ENCODE measurements around the gene ROR2.
"Not testable (repeated sequence)": the region's sequence is repeated elsewhere in the genome, so short reads cannot be mapped to it uniquely, and the experiment has no call there.

Gene ROR2

DNA sequence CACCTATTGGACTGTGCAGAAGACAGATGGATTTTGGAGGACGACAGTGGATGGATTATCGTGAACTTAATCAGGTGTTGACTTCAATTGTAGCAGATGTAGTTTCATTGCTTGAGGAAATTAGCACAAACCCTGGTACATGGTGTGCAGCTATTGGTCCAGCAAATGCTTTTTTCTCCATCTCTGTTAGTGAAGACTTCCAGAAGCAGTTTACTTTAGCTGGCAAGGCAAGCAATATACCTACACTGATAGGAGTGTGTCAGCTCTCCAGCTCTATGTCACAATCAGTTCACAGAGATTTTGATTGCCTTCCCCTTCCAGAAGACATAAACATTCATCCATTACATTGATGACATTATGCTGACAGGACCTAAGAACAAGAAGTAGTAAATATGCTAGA is 35.7 kb upstream of the ROR2 start:
- TF ChIP-seq, protein P1, sequence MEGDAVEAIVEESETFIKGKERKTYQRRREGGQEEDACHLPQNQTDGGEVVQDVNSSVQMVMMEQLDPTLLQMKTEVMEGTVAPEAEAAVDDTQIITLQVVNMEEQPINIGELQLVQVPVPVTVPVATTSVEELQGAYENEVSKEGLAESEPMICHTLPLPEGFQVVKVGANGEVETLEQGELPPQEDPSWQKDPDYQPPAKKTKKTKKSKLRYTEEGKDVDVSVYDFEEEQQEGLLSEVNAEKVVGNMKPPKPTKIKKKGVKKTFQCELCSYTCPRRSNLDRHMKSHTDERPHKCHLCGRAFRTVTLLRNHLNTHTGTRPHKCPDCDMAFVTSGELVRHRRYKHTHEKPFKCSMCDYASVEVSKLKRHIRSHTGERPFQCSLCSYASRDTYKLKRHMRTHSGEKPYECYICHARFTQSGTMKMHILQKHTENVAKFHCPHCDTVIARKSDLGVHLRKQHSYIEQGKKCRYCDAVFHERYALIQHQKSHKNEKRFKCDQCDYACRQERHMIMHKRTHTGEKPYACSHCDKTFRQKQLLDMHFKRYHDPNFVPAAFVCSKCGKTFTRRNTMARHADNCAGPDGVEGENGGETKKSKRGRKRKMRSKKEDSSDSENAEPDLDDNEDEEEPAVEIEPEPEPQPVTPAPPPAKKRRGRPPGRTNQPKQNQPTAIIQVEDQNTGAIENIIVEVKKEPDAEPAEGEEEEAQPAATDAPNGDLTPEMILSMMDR (IDR thresholded peaks at IDR 0.05; ENCODE audit: low read depth, low read length, missing control alignments): no peak
- no peak for DNase-seq (ENCODE audit: low read depth)

DNA sequence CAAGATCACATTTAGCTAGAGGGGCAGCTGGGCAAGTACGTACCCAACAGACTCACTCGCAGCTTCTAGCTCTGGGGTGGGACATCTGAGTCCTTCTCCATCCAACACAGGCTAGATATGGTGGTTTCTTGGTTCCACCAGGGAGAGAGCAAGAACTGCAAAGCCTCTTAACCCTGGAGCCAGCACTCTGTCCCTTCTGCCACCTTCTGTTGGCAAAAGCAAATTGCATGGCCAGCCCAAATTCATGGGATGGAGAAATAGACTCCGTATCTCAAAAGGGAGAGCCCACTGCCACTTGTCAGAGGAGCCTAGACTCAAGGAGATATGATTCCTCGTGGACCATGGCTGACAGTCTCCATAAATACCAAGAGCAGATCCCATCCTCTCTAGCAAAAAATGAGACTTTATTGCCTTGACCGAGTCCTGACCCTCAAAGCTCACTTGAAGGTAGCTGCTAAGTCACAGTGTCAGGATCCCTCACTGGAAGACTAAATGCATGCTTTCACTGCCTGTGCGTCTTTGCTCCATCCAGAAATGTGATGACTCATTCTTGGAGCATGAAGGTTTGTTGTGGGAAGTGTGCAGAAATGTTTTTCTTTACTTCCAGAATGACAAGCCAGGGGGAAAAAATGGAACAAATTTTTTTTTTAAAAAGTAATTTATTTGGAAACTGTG is 28.8 kb upstream of the ROR2 start:
- H3K4me3 ChIP-seq (ENCODE audit: low read depth, low read length): no peak overlapping the region
- TF ChIP-seq, protein P1 (IDR thresholded peaks at IDR 0.05; ENCODE audit: low read depth, low read length, missing control alignments): peak; percentile 46
- DNase-seq (ENCODE audit: low read depth): no peak

More for the DNA sequence above, 35.7 kb upstream of the ROR2 start:
- H3K4me3 ChIP-seq (ENCODE audit: low read depth, low read length): no peak overlapping the region

DNA sequence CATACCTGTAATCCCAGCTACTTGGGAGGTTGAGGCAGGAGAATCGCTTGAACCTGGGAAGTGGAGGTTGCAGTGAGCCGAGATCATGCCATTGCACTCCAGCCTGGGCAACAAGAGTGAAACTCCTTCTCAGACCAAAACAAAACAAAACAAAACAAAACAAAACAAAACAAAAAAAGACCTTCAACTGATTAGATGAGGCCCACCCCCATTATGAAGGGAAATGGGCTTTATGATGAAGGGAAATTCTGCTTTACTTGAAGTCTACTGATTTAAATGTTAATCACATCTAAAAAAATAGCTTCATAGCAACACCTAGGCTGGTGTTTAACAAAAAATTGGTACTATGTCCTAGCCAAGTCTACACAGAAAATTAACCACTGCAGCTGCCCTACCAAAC is 25.2 kb upstream of the ROR2 start:
- not testable (repeated sequence) for DNase-seq (ENCODE audit: low read depth); H3K4me3 ChIP-seq (ENCODE audit: low read depth, low read length)

DNA sequence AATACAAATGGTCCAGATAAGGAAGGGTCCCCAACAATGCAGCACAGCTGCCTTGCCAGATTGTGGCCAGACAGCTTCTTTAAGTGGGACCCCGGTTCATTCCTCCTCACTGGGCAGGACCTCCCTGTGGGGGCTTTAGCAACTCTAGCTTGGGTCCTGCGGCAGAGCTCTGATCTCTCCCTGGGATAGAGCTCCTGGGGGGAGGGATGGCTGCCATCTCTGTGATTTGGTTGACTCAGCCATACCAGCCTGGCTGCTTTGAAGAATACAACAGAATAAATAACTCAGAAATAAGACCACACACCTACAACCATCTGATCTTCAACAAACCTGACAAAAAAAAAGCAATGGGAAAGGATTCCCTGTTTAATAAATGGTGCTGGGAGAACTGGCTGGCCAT is 22.7 kb upstream of the ROR2 start:
- no peak overlapping the region for H3K4me3 ChIP-seq (ENCODE audit: low read depth, low read length)
- DNase-seq (ENCODE audit: low read depth): no peak

DNA sequence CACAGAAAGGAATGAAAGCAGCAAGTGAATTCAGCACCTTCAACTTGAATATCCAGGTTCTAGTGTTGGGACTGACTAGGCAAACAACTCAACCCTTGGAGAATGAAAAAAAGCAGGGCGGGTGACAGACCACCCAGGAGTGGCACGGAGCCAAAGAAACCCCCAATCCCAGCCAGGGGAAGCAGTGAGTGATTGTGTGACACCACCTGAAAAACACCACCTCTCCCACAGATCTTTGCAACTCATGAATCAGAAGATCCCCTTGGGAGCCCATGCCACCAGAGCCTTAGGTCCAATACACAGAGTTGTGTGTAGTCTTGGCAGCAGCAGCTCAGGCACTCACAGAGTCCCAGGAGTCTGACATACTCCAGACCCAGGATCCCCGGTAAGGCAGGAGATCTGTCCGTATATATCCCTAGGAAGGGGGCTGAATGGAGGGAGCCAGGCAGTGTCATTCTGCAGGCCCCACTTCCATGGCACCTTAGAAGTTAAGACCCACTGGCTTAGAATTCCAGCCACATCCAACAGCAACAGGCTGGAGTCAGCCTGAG is 22.1 kb upstream of the ROR2 start:
- TF ChIP-seq, protein P1 (IDR thresholded peaks at IDR 0.05; ENCODE audit: low read depth, low read length, missing control alignments): no peak
- DNase-seq (ENCODE audit: low read depth): no peak
- no peak overlapping the region for H3K4me3 ChIP-seq (ENCODE audit: low read depth, low read length)

More for the DNA sequence above, 22.7 kb upstream of the ROR2 start:
- TF ChIP-seq, protein P1 (IDR thresholded peaks at IDR 0.05; ENCODE audit: low read depth, low read length, missing control alignments): no peak

DNA sequence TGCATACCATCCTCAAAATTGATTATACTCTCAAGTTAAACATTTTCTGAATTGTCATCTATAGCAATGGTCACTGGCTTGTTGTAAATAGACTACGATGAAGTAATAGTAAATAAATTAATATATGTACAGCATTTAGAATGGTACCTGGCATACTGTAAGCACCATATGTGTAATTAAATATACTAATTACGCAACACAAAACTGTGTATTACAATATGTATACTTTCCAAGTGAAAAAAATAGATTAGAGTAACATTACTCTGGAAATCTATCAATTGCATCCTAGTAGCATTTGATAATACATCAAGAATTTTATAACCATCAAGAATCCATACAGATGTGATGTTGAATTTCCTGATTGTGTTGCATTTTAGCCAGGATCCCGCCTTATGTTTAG is 17.2 kb upstream of the ROR2 start:
- DNase-seq (ENCODE audit: low read depth): no peak
- TF ChIP-seq, protein P1 (IDR thresholded peaks at IDR 0.05; ENCODE audit: low read depth, low read length, missing control alignments): no peak
- H3K4me3 ChIP-seq (ENCODE audit: low read depth, low read length): no peak overlapping the region

DNA sequence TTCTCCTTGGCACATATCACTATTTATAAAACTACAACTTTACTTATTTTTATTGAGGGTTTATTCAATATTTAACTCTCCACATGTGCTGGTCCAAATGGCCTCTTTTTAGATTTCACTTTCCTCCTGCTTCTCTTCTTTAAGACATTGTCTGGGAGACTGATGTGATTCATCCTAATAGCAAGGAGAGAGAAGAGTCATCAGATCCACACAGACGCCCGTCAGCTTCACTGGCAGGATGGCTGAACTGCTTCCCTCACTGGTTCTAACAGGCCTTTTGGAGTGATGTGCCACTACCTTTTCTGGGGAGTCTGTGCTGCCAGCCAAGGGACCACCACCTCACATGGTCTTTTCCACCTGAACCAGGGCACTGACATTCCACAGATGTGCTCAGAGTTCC is 16.5 kb upstream of the ROR2 start:
- no peak for DNase-seq (ENCODE audit: low read depth)
- H3K4me3 ChIP-seq (ENCODE audit: low read depth, low read length): no peak overlapping the region
- TF ChIP-seq, protein P1 (IDR thresholded peaks at IDR 0.05; ENCODE audit: low read depth, low read length, missing control alignments): no peak

Data from GM12864 (cell line).